RWPE1 (cell line): Measurements from ENCODE around the gene SOX18.
A peak's percentile ranks its signal among the peaks of the same experiment; 100 is the strongest.

ENCODE experiments used
- CTCF ChIA-PET: fragments of 350-600 bp; sonication (Branson Sonifier 250); formaldehyde crosslinking; extraction: SDS; loops from one replicate; lab custom pipeline; 2021; lab: Yijun Ruan, JAX
- POLR2A ChIA-PET: fragments of 400-600 bp; formaldehyde crosslinking; extraction: SDS; loops from one replicate; lab custom pipeline; 2020; ENCODE audit warnings: antibody characterized with exemption; ENCODE audit not compliant: low non-redundant PET; lab: Yijun Ruan, JAX
- DNase-seq: peaks from one replicate; pipeline ENCODE4 v3.0.0; 2012; ENCODE audit warnings: low spot score
- H3K27ac ChIP-seq: fragments of 450-650 bp; 2 replicates; pipeline ENCODE4 v1.5.1; 2017
- CTCF ChIP-seq: fragments of 450-650 bp; conservative IDR thresholded peaks from 2 replicates; pipeline ENCODE4 v1.5.1; 2017; ENCODE audit warnings: low read depth, mild to moderate bottlenecking

SOX18 gene

DNA sequence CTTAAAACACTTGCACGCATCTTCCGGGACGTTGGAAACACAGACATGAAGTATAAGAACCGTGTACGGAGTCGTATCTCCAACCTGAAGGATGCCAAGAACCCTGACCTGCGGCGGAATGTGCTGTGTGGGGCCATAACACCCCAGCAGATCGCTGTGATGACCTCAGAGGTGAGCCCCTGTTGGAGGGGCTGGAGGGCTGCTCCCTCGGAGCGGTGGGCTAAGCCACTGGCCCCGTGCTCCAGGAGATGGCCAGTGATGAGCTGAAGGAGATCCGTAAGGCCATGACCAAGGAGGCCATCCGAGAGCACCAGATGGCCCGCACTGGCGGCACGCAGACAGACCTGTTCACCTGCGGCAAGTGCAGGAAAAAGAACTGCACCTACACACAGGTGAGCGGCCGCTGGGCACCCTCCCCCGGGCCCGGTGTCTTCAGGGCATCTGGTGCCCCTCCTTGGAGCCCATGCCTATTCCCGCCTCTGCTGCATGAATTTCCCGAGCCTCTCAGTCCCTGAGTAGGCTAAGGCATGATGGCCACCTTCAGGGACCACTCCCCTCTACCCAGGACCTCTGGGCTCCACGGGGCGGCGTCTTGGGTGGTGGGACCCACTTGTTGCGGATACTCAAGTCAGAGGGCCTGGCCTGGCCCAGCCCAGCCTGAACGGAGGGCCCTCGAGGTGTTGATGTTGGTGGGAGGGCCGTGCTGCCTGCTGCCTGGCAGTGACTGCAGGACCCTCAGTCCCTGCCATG, 21.0 kb upstream of the SOX18 start:
- no peak for DNase-seq
- ChIA-PET CTCF (interaction anchor here (0.6 to 2.8 kb wide), 12 partner anchors 10 to 51 kb away, joined by 3 to 38 read pairs (median 4); partner anchors contain the start of genes OPRL1 and RGS19), POLR2A (no interaction called here)
- H3K27ac ChIP-seq: no peak overlapping the region
- TF ChIP-seq CTCF: no peak

- ChIA-PET CTCF (interaction anchor here (0.6 to 2.8 kb wide), 14 partner anchors 10 to 159 kb away, joined by 3 to 38 read pairs (median 4); partner anchors contain the start of genes LKAAEAR1, OPRL1 and RGS19), POLR2A (no interaction called here)
- peak; percentile 95 for TF ChIP-seq CTCF
- H3K27ac ChIP-seq: no peak overlapping the region
- peak; percentile 72 for DNase-seq
Measured at GRCh38 chr20:64069614-64070243, 20.3 kb upstream of the SOX18 start.

GRCh38 chr20:64069209-64069613, 19.8 kb upstream of the SOX18 start:
- ChIA-PET POLR2A (no interaction called here), CTCF (interaction anchor here (0.6 to 2.8 kb wide), 11 partner anchors 11 to 159 kb away, joined by 3 to 38 read pairs (median 5); partner anchors contain the start of genes LKAAEAR1, OPRL1 and RGS19)
- DNase-seq: no peak
- no peak for TF ChIP-seq CTCF
- 0 out of 2 replicates have a peak overlapping the region, but pooled peaks have one; percentile 0 for H3K27ac ChIP-seq

- ChIA-PET POLR2A (interaction anchor here (1.2 kb wide), 1 partner anchor 9 kb away, joined by 3 read pairs; no protein-coding TSS in a partner anchor), CTCF (interaction anchor here (0.6 to 2.8 kb wide), 11 partner anchors 11 to 632 kb away, joined by 3 to 38 read pairs (median 5); partner anchors contain the start of genes LKAAEAR1, OPRL1 and RGS19)
- DNase-seq: no peak
- TF ChIP-seq CTCF: no peak
- 0 out of 2 replicates have a peak overlapping the region, but pooled peaks have one; percentile 0 for H3K27ac ChIP-seq
Measured at GRCh38 chr20:64068386-64069208, 19.2 kb upstream of the SOX18 start.

- ChIA-PET POLR2A (interaction anchor here (1.2 kb wide), 1 partner anchor 10 kb away, joined by 3 read pairs; no protein-coding TSS in a partner anchor), CTCF (interaction anchor here (0.7 to 2.8 kb wide), 3 partner anchors 16 to 48 kb away, joined by 3 to 28 read pairs (median 5); partner anchors contain the start of gene LKAAEAR1)
- TF ChIP-seq CTCF: no peak
- DNase-seq: no peak
- H3K27ac ChIP-seq: peak overlapping the region; percentile 83
Measured at GRCh38 chr20:64067733-64068307, 18.4 kb upstream of the SOX18 start.
